IPS-18a (cell line): ENCODE measurements around the gene UBL3.

Source experiments
- H3K27ac ChIP-seq: one replicate; pipeline ENCODE4 v1.5.1; 2013; ENCODE audit warnings: low read length
- H3K27me3 ChIP-seq: one replicate; pipeline ENCODE4 v1.6.1; 2013; ENCODE audit warnings: mild to moderate bottlenecking, low read length; ENCODE audit not compliant: control insufficient read depth, insufficient read depth
- H3K36me3 ChIP-seq: one replicate; pipeline ENCODE4 v1.6.1; 2013; ENCODE audit warnings: low read depth, low read length; ENCODE audit not compliant: control insufficient read depth
- H3K4me1 ChIP-seq: one replicate; pipeline ENCODE4 v1.6.1; 2013; ENCODE audit warnings: low read depth, low read length; ENCODE audit not compliant: control insufficient read depth
- H3K4me3 ChIP-seq: one replicate; pipeline ENCODE4 v1.5.1; 2013; ENCODE audit warnings: low read length
- H3K9ac ChIP-seq: one replicate; pipeline ENCODE4 v1.6.1; 2013; ENCODE audit warnings: mild to moderate bottlenecking, low read length, moderate library complexity
- H3K9me3 ChIP-seq: one replicate; pipeline ENCODE4 v1.6.1; 2013; ENCODE audit warnings: low read depth, low read length; ENCODE audit not compliant: control insufficient read depth

UBL3 gene

DNA sequence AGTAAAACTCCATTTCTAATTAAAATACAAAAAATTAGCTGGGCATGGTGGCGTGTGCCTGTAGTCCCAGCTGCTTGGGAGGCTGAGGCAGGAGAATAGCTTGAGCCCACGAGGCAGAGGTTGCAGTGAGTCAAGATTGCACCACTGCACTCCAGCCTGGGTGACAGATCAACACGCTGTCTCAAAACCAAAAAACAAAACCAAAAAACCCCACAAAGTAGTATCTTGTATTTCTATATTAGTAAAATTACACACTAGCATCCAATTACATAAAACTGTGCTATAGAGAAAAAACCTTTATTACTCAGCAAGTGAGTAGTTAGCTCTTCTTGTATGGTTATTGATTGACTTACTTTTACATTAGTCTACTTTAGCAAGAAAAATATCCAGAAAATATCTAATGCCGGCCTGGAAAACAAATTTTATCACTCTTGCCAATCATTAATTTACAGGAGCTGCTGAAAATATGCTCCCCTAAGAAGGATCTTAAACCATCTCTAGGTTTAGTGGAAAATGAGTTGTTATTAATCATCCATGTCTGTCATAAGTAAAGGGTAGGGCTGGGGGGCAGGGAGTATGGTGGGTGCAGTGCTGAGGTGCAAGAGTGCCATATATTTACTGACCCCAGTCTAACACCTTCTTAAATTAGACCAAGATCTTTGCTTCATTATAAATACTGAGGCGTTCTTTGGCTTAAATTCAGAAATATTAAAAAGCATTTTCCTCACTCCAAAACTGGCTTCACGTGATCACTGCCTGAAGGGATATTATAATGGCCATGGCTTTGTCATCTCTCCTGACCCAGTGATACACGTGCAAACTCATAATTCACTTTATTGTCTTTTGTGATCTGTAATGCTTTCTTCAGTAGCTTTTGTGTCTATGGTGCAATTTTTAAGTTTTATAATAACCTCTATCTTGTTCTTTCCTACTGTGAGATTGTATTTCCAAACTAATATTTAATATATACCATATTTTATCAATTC lies 44.1 kb downstream of the UBL3 start:
- Histone ChIP-seq H3K4me1 (peaks cover 16% of the 10 kb centered on the region), H3K36me3 (no peaks in the 10 kb centered on the region), H3K9ac (no peak overlapping the region), H3K9me3 (no peaks in the 10 kb centered on the region), H3K4me3 (no peak overlapping the region), H3K27me3 (no peaks in the 10 kb centered on the region), H3K27ac (no peak overlapping the region)

DNA sequence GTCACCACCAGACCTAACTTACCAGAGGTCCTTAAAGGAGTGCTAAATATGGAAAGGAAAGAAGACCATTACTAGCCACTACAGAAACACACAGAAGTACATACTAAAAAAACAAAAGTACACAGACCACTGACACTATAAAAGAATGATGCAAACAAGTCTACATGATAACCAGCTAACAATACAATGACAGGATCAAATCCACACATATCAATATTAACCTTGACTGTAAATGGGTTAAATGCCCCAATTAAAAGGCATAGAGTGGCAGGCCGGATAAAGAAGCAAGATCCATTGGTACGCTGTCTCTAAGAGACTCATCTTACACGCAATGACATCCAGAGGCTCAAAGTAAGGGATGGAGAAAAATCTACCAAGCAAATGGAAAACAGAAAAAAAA lies 47.2 kb downstream of the UBL3 start:
- Histone ChIP-seq H3K27ac (no peak overlapping the region), H3K9ac (no peak overlapping the region), H3K27me3 (no peaks in the 10 kb centered on the region), H3K9me3 (no peaks in the 10 kb centered on the region), H3K36me3 (no peaks in the 10 kb centered on the region), H3K4me1 (peaks cover 42% of the 10 kb centered on the region), H3K4me3 (no peak overlapping the region)

- H3K4me1 ChIP-seq: peaks cover 42% of the 10 kb centered on the region
- H3K36me3 ChIP-seq: no peaks in the 10 kb centered on the region
- no peak overlapping the region for H3K4me3 ChIP-seq
- no peak overlapping the region for H3K27ac ChIP-seq
- H3K27me3 ChIP-seq: no peaks in the 10 kb centered on the region
- no peaks in the 10 kb centered on the region for H3K9me3 ChIP-seq
- no peak overlapping the region for H3K9ac ChIP-seq
These were observed 47.8 kb downstream of the UBL3 start for GRCh38 chr13:29802621-29803020.

GRCh38 chr13:29801737-29802305 lies 48.6 kb downstream of the UBL3 start:
- H3K9me3 ChIP-seq: no peaks in the 10 kb centered on the region
- no peak overlapping the region for H3K27ac ChIP-seq
- no peak overlapping the region for H3K4me3 ChIP-seq
- peaks cover 42% of the 10 kb centered on the region for H3K4me1 ChIP-seq
- no peaks in the 10 kb centered on the region for H3K36me3 ChIP-seq
- no peaks in the 10 kb centered on the region for H3K27me3 ChIP-seq
- no peak overlapping the region for H3K9ac ChIP-seq

- Histone ChIP-seq H3K4me3 (no peak overlapping the region), H3K4me1 (peaks cover 46% of the 10 kb centered on the region), H3K36me3 (no peaks in the 10 kb centered on the region), H3K27ac (no peak overlapping the region), H3K9ac (no peak overlapping the region), H3K27me3 (no peaks in the 10 kb centered on the region), H3K9me3 (no peaks in the 10 kb centered on the region)
These were observed 49.3 kb downstream of the UBL3 start for GRCh38 chr13:29801102-29801501.

DNA sequence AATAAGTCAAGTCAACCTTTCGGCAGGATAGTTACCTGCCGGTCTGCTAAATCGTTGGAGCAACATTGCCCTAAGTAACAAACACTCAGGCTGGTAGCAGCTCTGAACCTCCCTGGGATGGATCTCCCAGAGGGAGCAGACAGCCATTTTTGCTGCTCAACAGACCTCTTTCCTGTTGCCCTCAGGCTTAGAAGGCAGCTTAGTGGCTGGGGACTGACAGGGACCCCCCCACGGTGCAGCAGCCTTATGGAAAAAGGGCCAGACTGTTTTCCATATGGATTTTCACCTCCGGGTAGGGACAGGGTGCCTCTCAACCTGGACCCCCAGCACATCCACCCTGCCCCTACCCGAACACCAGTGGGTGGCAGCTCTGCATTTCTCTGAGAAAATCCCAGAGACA lies 49.7 kb downstream of the UBL3 start:
- Histone ChIP-seq H3K9ac (no peak overlapping the region), H3K9me3 (no peaks in the 10 kb centered on the region), H3K4me1 (peaks cover 46% of the 10 kb centered on the region), H3K4me3 (no peak overlapping the region), H3K27ac (no peak overlapping the region), H3K27me3 (no peaks in the 10 kb centered on the region), H3K36me3 (no peaks in the 10 kb centered on the region)

DNA sequence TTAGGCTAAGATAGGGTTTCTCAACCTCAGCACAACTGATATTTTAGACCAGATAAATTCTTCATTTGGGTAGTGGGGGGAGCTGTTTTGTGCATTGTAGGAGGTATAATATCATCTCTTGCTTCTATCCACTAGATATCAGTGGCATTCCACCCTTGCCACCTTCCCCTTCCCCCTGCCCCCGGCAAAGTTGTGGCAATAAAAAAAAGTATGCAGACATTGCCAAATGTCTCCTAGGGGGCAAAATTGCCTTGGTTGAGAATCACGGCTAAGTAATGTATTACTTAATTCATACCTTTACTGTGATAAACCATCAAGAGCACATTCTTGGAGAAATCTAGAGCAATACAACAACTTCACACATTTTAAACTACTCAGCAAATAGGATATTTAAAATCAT lies 51.4 kb downstream of the UBL3 start:
- no peak overlapping the region for H3K9ac ChIP-seq
- no peaks in the 10 kb centered on the region for H3K9me3 ChIP-seq
- no peaks in the 10 kb centered on the region for H3K27me3 ChIP-seq
- peaks cover 46% of the 10 kb centered on the region for H3K4me1 ChIP-seq
- no peak overlapping the region for H3K27ac ChIP-seq
- H3K36me3 ChIP-seq: no peaks in the 10 kb centered on the region
- H3K4me3 ChIP-seq: no peak overlapping the region

- Histone ChIP-seq H3K4me3 (no peak overlapping the region), H3K27ac (no peak overlapping the region), H3K9me3 (no peaks in the 10 kb centered on the region), H3K9ac (no peak overlapping the region), H3K4me1 (peaks cover 4% of the 10 kb centered on the region), H3K36me3 (no peaks in the 10 kb centered on the region), H3K27me3 (no peaks in the 10 kb centered on the region)
These were observed 58.2 kb downstream of the UBL3 start for GRCh38 chr13:29791997-29792780.

DNA sequence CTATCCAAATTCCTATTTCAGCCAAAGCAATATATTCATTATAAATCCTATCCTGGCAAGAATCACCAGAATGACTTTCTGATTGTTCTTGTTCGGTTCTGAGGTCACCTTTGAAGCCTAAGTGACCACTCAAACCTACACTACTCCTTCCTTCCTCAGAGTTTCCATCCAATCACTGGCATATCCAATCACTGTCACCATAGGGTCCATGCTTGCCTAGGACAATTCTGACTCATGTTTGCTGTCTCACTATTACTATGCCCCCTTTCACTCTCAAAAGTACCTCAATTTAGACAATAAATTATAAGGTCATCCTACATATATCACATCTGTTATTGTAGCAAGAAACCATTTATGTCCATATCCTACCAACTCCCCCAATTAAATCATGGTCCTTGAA lies 58.9 kb downstream of the UBL3 start:
- Histone ChIP-seq H3K4me3 (no peak overlapping the region), H3K27me3 (no peaks in the 10 kb centered on the region), H3K36me3 (no peaks in the 10 kb centered on the region), H3K4me1 (peaks cover 3% of the 10 kb centered on the region), H3K9me3 (no peaks in the 10 kb centered on the region), H3K27ac (no peak overlapping the region), H3K9ac (no peak overlapping the region)

GRCh38 chr13:29786698-29787097 lies 63.7 kb downstream of the UBL3 start:
- H3K9me3 ChIP-seq: no peaks in the 10 kb centered on the region
- H3K27ac ChIP-seq: no peak overlapping the region
- H3K36me3 ChIP-seq: no peaks in the 10 kb centered on the region
- no peak overlapping the region for H3K4me3 ChIP-seq
- no peak overlapping the region for H3K9ac ChIP-seq
- H3K27me3 ChIP-seq: no peaks in the 10 kb centered on the region
- H3K4me1 ChIP-seq: no peaks in the 10 kb centered on the region

GRCh38 chr13:29785978-29786377 lies 64.4 kb downstream of the UBL3 start:
- Histone ChIP-seq H3K27me3 (no peaks in the 10 kb centered on the region), H3K4me3 (no peak overlapping the region), H3K9me3 (no peaks in the 10 kb centered on the region), H3K36me3 (no peaks in the 10 kb centered on the region), H3K27ac (no peak overlapping the region), H3K4me1 (no peaks in the 10 kb centered on the region), H3K9ac (no peak overlapping the region)
